ENCODE results near the gene GRM4.

GRCh38 chr6:34144581-34145160, 1.2 kb downstream of the GRM4 start:
- no peak for TF ChIP-seq CTCF (conservative IDR thresholded peaks at IDR 0.05; ENCODE audit: low read length)
- no peak for TF ChIP-seq EZH2phosphoT487 (IDR thresholded peaks at IDR 0.05; ENCODE audit: borderline replicate concordance)
